HG02588 (cell line): Measurements from ENCODE around the gene DNAI1.

Experiments used
- ATAC-seq: cut with Tn5 transposase; IDR thresholded peaks from one replicate; pipeline ENCODE4 v1.9.1; 2021; ENCODE audit warnings: mild to moderate bottlenecking, moderate library complexity; ENCODE audit not compliant: unreplicated experiment

DNAI1 gene

DNA sequence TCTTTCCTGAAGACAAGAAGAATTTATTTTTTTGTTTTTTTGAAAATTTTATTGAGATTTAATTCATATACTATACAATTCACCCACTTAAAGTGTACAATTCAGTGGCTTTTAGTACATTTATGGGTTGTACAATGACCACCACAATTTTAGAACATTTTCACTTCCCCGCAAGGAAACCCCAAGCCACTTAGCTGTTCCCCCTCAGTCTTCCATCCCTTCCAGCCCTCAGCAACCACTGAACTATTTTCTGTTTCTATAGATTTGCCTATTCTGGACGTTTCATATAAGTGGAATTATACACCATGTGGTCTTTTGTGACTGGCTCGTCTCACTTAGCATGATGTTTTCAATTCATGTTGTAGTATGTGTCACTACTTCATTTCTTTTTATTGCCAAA lies 28.0 kb downstream of the DNAI1 start:
- no peak for ATAC-seq

DNA sequence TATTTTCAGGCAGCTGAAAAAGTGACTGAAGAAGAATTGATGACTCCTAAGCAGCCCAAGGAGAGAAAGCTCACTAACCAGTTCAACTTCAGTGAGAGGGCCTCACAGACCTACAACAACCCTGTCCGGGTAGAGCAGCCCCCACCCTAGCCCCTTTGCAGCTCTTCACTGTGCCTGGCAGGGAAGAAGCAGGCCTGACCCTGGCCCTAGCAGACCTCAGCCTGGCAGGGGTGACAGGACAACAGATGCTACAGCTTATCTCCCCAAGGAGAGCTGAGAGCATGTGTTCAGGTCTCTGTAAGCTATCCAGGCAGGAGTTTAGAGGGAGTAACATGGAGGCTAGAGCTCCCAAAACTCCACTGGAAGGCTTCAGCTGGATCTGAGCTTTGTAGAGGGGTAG lies 31.8 kb downstream of the DNAI1 start:
- ATAC-seq: no peak

DNA sequence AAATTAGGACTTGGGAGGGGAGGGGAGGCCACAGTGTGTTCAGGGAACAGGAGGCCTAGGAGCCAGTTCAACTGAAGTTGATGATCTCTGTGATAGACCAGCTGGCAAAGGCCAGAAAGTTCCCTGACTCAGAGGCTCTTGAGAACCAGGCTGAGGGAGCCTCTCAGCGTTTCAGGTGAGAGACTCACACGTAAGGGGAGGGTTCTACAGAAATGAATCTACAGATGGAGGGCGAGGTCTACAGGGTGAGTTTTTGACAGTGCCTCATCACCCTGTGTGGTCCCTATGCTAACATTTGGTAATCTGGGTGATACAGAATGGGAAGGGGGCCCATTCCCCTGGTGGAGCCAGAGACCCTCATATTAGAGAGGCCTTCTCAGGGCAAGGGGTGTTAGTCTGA lies 32.2 kb downstream of the DNAI1 start:
- ATAC-seq: no peak

DNA sequence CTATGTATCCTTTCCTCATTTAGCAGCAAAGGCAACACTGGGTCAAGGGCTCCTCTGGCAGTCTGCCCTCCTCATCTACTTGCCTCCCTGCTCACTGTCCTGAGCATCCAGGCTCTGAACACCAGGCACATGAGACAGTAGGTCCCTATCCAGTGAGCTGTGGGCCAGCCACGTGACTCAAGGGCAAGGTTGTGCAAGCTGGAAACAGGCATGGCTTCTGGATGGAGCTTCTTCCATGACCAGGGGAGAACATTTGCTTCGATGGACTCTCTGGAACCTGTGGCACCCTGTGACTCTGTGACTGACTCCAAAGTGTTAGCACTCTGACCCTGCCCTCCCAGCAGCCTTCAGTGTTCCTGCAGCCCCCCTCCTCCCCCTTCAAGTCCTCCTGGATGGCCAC lies 33.0 kb downstream of the DNAI1 start:
- no peak for ATAC-seq

DNA sequence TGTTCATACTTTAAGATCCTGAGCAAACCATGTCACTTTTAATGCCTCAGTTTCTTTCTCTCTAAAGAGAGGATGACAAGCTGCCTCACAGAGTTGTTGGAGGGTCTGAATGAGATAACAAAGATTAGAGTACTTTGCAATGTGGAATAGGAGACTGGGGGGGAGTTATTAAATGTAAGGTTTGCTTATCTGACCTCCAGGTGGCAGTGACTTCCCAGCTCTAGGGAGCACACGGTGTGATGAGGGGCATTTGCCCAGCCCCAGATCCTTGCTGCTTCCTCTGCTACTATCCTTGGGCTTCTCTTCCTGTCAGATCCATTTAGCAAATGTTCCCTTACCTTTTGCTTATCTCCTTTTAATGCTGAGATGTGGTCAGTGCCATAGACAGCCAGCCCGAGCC lies 33.4 kb downstream of the DNAI1 start:
- no peak for ATAC-seq

DNA sequence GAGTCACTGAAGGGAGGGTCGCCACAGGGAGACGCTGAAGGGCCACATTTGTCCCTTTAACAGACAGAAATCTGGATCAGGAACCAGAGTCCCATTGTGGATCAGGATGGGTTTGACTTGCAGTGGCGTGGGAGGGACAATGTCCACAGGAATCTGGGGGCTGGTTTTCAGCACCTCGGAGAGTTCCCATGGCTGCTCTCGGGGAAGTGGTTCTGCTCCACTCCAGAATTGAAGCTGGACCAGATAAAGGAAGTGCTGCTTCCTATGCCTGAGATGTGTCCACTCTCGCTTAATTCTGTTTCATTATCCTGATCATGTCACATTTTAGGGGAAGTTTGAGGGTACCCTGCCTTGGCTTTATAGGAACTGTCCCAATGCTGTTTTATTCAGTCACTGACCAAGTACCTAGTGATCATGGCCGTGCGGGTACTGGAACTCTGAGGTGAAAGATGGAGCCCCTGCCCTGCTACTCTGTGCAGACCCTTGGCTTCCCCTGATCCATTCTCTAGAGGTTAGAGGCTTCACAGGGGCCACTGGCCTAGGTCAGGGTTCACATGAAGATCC lies 35.4 kb downstream of the DNAI1 start:
- ATAC-seq: no peak

DNA sequence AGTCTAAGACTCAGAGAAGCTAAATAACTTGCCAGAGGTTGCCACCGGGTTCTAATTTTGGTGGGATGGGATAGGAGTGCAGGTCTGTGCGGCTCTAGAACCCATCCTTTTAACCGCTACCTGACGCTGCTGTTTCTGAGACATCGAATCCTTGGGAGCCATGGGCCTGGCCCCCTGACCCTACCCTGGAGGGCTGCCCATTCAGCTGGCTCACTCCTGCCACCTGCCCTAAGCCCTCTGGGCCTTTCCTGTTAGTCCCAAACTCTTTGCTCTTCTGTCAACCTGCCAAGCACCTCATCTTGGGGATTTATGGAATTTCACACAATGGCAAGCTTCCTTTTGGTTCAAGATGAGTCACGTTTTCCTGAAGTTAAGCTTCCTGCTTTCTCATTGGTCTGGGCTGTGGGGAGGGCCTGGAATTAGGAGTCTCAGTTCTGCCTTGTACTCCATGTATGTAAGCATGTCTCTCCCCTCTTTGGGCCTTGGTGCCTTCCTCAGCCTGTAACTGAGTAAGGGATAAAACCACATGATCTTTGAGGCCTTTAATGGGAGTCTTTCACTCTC lies 37.6 kb downstream of the DNAI1 start:
- no peak for ATAC-seq

DNA sequence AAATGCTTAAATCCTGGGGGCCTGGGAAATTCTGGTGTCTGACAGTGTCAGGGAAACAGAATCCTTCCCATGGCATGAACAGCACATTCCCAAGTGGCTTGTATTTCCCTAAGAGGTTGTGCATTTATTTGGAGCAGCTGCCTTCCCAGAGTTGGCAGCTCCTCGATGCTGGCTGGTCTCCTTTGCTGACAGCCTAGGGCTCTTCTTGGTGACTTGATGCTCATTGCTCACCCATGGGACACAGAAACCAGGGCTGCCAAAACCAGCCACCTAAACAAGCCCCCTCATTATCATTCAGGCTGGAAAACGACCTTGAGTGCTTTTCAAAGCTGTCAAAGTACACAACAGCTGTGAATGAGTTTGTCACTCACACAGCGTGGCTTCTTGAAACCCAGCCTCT lies 39.9 kb downstream of the DNAI1 start:
- ATAC-seq: no peak

DNA sequence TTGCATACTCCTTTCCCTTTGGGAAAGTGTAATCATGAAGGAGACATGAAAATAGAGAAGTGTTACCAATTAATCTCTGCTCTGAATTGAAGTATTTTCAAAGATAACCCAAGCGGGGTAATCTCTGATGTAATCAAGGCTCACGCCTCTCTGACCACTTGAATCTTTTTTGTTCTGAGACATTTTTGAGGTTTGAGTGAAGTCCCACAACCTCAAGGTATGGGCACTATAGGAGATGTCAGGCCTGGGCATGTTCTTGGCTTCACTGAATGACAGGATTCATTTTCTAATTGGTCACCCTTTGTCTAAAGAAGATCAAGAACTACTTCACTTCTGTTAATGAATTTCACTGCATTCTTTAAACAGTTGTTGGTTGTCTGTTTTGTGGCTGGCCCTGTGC lies 40.5 kb downstream of the DNAI1 start:
- ATAC-seq: no peak

DNA sequence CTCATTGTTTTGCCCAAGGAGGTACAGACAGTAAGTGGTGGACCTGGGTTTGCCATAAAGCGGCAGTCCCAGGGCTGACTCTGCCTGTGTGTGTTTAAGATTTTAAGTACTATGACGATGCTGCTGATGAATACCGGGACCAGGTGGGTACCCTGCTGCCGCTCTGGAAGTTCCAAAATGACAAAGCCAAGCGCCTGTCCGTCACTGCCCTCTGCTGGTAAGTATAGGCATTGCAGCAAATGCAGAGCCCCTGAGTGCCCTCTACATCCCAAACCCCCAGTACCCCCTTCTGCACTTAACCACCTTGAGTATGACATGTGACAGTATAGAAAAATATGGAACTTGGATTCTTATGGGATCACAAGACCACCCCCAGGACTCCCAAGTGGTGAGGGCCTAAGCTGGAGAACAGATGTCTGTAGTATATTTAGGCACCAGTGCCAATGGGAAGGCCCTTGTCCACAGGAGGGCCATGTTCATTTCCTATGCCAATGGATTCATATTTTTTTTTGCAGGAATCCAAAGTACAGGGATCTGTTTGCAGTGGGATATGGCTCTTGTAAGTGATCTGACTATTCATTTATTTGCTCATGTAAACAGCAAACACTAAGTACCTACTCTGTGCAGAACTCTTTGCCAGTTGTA lies 42.1 kb downstream of the DNAI1 start:
- no peak for ATAC-seq

DNA sequence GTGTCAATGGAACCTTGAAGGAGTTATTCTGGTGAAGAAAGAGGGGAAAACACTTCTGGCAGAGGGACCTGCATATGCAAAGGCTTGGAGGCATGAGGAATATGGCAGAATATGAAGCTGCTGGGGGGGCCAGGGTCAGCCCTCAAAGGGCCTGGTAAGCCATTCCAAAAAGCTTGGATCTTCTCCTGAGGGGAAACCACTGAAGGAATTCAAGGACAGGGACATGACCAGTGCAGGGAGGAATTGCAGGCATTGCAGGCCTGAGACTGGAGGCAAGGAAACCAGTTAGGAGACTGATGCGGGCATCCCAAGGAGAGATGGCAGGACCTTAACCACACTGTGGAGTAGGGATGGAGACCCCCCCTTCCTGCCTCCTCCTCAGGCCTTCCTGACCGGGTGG lies 42.8 kb downstream of the DNAI1 start:
- no peak for ATAC-seq

DNA sequence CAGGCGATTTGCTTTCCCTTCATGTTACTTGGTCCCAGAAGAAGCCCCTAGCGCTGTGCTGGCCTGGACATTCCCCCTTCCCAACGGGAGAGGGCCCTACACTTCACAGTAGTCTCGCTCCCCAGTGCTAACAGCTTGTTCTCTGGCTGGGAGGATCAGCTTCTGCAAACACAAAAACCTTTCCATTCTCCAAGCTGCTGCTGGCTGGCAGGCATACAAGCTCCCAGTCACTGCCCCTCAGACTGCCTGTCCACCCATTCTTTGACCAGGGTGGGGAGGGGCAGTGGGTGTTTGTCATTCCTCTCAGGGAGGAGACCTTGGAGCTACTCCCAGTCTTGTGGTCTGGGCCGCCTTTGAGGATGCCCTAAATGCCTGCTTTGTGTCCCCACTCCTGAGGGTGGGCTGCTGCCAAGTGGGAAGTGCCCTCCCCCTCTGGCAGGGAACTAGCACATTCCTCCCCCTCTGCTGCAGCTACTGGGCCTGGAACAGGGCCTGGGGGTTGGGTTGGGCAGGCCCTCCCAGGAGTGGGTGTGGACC lies 43.4 kb downstream of the DNAI1 start:
- ATAC-seq: no peak

DNA sequence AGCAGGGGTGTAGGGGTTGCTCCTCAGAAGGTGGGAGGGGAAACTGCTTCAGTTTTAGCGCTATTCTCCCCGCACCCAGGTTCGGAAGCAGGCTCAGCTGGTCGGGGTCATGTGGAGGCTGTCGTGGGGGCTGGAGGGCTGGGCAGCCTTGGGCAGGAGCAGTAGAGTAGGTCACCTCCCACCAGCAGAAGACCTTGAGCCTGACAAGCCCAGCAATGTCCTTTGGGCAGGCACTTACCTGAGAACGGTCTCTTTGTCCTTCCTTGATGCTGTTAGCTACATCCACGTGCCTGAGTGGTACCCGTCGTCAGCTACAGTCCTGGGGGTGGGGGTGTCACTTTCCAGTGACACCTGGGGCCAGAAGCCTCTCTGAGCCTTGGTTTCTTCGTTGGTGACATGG lies 43.9 kb downstream of the DNAI1 start:
- ATAC-seq: no peak

DNA sequence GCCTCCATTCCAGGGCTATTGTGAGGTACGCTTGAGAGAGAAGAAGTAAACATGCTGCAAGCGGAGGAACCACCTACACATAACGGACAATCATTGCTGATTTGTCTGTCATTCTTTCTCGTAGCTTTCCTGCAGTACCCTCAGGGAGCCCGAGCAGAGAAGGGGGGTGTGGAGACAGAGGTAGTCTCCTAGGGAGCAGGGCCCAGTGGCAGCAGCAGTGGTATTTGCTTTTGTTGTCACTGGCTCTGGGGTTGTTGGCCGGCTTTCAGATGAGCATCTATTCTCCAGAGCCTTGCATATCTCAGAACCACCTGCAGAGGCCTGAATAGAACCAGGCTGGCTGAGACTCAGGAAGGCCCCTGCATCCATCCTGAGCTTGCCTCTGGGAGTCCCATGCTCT lies 44.3 kb downstream of the DNAI1 start:
- ATAC-seq: no peak

DNA sequence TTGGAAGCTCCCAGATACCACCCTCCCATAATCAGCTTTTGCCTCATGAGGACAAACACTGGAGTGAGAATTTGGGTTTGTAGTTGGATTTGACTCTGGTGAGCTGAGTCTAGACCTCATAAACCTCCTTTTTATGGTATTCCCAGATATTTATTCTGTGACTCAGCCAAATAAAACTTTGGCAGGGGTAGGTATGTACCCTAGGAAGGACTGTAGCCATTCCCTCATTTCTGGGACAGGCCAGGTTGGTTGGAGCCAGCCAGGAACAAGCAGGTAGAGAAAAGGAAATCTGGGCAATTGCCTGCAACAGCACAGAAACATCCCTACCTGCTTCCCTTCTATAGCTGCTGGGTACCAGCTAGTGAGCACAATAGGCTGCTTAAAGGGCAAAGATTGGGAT lies 44.8 kb downstream of the DNAI1 start:
- ATAC-seq: no peak

DNA sequence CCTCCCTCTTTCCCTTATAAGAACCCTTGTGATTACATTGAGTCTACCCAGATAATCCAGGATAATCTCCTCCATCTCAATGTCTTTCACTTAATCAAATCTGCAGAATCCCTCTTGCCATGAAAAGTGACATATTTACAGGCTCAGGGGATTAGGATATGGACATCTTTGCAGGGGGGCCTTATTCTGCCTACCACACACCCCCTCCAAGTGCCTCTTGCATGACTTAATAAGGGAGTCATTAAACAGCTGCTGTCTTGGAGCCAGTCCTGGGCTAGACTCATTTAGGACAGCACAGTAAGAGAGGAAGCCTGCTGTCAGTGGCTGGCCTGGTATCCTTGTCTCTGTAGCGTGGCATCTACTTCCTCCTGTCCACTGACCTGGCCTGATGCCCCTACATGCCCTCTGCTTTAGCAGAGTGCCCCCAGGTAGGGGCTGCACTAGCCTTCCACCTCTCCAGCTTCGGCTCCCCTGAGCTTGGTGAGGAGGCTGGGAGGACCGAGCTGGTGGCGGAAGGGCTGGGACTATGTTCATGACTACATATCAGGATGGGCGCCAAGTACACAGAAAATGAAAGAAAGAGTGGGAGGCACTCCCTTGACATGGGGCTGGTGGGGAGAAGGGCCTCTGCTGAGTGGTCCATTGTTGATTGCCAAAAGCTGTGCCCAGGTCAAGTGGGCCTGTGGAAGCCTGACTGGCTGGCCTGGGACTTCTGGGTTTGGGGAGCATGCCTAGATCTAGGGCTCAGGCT lies 46.9 kb downstream of the DNAI1 start:
- no peak for ATAC-seq

DNA sequence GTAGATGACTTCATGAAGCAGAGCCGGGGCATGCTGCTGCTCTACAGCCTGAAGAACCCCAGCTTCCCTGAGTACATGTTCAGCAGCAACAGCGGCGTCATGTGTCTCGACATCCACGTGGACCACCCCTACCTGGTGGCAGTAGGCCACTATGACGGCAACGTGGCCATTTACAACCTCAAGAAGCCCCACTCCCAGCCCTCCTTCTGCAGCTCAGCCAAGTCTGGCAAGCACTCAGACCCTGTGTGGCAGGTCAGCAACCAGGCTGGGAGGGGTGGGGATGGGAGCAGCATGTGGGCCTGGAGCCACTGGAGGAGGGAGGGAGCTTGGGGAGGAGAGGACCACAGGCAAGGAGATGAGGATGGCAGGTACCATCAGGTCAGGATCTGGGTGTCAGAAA lies 48.0 kb downstream of the DNAI1 start:
- no peak for ATAC-seq

DNA sequence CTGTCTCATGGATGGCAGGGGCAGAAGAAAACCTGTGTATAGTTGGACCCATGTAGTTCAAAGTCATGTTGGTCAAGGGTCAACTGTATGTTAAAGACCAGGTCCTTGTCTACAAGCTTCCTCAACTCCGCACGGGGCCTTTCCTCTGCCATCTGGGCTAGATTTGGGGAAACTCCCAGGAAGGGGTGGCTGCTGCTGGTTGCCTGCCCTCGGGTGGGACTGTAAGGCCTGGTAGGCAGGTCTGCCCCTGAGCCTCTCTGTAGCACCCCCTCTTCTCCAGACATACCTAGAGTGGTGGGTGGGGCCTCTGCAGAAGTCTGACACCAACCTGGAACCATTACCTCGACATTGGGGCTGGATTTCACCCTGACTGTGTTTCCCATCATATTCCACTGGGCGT lies 49.0 kb downstream of the DNAI1 start:
- no peak for ATAC-seq

DNA sequence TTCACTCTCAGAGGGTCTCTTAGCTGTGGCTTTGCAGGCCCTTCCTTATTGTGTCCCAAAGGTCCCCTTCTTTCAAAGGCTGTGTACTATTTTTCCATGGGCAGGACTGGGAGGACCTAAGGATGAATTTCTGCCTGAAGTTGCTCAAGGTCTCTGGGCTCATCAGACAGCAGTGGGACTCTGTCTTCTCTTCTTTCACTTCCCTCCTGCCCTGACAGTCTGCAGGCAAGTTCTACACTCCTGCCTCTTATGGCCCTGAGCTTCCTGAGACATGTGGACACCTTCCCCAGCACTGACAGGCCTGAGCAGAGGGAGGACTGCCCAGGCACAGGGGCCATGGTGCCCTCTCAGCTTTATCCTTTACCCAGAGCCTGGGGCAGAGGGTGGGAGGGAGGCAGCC lies 49.4 kb downstream of the DNAI1 start:
- no peak for ATAC-seq

DNA sequence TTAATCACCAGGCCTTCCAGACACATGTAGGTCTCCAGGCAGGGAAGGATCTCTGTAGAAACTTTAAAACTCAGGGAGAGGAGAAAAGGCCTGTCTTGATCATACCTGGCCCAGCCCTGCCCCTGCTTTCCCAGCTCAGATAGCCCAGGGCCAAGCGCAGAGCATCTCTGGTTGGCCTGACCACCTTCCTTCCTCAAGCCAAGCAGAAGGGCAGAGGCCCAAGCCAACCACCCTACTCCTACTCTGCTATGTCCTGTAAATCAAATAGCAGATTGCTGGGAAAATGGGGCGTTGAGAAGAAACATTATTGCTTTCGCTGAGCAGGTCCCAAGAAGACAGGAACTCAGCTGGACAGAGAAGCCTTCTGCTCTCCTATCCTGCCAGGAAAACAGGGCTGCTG lies 49.9 kb downstream of the DNAI1 start:
- no peak for ATAC-seq

DNA sequence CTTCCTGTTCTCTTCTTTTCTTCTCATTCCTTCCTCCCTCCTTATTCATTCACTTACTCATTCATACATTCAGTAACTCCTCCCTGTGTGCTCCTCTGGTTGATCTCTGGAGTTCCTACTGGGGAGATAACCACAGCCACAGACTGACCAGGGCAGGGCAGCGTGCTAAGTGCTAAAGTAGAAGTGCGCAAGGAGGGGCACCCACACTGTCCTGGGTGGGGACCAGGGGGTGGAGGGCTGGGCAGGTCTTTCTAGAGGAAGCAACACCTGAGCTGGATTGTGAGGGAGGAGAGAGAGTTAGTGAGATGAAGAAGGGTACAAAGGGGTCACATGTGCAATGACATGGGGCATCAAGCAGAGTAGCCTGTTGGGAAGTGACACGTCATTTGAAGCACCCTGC lies 50.3 kb downstream of the DNAI1 start:
- no peak for ATAC-seq
